ENCODE results near the gene DHCR24. TPM values are rescaled to one million over a fixed set of nuclear protein-coding genes. Genes with fewer than 3 reads are reported as not detected.

Gene DHCR24
- total RNA-seq, 1 experiment from 2014 or later: 369 TPM

- no peaks in the 10 kb centered on the region for H4K20me1 ChIP-seq (ENCODE audit: insufficient read depth)
- H3K36me3 ChIP-seq (ENCODE audit: low read depth): peaks cover 30% of the 10 kb centered on the region; the same call in 1 of the 2 replicates
- no peak for TF ChIP-seq EZH2 (IDR thresholded peaks at IDR 0.05; ENCODE audit: low read depth)
- TF ChIP-seq, protein P1, sequence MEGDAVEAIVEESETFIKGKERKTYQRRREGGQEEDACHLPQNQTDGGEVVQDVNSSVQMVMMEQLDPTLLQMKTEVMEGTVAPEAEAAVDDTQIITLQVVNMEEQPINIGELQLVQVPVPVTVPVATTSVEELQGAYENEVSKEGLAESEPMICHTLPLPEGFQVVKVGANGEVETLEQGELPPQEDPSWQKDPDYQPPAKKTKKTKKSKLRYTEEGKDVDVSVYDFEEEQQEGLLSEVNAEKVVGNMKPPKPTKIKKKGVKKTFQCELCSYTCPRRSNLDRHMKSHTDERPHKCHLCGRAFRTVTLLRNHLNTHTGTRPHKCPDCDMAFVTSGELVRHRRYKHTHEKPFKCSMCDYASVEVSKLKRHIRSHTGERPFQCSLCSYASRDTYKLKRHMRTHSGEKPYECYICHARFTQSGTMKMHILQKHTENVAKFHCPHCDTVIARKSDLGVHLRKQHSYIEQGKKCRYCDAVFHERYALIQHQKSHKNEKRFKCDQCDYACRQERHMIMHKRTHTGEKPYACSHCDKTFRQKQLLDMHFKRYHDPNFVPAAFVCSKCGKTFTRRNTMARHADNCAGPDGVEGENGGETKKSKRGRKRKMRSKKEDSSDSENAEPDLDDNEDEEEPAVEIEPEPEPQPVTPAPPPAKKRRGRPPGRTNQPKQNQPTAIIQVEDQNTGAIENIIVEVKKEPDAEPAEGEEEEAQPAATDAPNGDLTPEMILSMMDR (conservative IDR thresholded peaks at IDR 0.05): no peak
- H3K4me2 ChIP-seq: no peak overlapping the region
- ChIA-PET POLR2A (ENCODE audit: unreplicated experiment) (no interaction called here), CTCF (no interaction called here)
- no peaks in the 10 kb centered on the region for H3K9me3 ChIP-seq (ENCODE audit: insufficient read depth, low read depth)
- no peaks in the 10 kb centered on the region for H3K27me3 ChIP-seq (ENCODE audit: insufficient read depth, low read depth)
- H3K4me1 ChIP-seq (replicated peaks; ENCODE audit: insufficient read depth): no peaks in the 10 kb centered on the region
- no peak overlapping the region for H3K4me3 ChIP-seq
- no peaks in the 10 kb centered on the region for H3K79me2 ChIP-seq (ENCODE audit: low read depth)
- BruUV-seq (replicated peaks): no TSS peak
- no peak overlapping the region for H3K27ac ChIP-seq
- H3F3A ChIP-seq (ENCODE audit: insufficient read depth, low read depth): peaks cover 22% of the 10 kb centered on the region; the same call in 1 of the 2 replicates
- no peaks in the 10 kb centered on the region for H3K9me2 ChIP-seq (ENCODE audit: insufficient read depth)
- H2AFZ ChIP-seq: no peak overlapping the region
- no peak for DNase-seq
- intact Hi-C loops (cut with micrococcal nuclease; ENCODE audit: unreplicated experiment): no loop called here
These were observed 40.2 kb downstream of the DHCR24 start for GRCh38 chr1:54846716-54847284.

GRCh38 chr1:54846301-54846700 is 40.7 kb downstream of the DHCR24 start:
- POLR2A ChIA-PET (ENCODE audit: unreplicated experiment): no interaction called here
- Histone ChIP-seq H3F3A (ENCODE audit: insufficient read depth, low read depth) (peaks cover 22% of the 10 kb centered on the region; the same call in 1 of the 2 replicates), H3K4me2 (no peak overlapping the region), H3K36me3 (ENCODE audit: low read depth) (peaks cover 26% of the 10 kb centered on the region; the same call in 1 of the 2 replicates), H3K9me3 (ENCODE audit: insufficient read depth, low read depth) (no peaks in the 10 kb centered on the region), H3K27me3 (ENCODE audit: insufficient read depth, low read depth) (no peaks in the 10 kb centered on the region), H3K4me3 (no peak overlapping the region), H2AFZ (no peak overlapping the region), H3K27ac (no peak overlapping the region), H3K79me2 (ENCODE audit: low read depth) (no peaks in the 10 kb centered on the region), H3K4me1 (replicated peaks; ENCODE audit: insufficient read depth) (no peaks in the 10 kb centered on the region), H4K20me1 (ENCODE audit: insufficient read depth) (no peaks in the 10 kb centered on the region), H3K9me2 (ENCODE audit: insufficient read depth) (no peaks in the 10 kb centered on the region)
- DNase-seq: no peak
- intact Hi-C loops (cut with micrococcal nuclease; ENCODE audit: unreplicated experiment): no loop called here
- BruUV-seq (replicated peaks): no TSS peak
- TF ChIP-seq, protein P1 (conservative IDR thresholded peaks at IDR 0.05): no peak
- TF ChIP-seq EZH2 (IDR thresholded peaks at IDR 0.05; ENCODE audit: low read depth): no peak
- CTCF ChIA-PET: no interaction called here

DNA sequence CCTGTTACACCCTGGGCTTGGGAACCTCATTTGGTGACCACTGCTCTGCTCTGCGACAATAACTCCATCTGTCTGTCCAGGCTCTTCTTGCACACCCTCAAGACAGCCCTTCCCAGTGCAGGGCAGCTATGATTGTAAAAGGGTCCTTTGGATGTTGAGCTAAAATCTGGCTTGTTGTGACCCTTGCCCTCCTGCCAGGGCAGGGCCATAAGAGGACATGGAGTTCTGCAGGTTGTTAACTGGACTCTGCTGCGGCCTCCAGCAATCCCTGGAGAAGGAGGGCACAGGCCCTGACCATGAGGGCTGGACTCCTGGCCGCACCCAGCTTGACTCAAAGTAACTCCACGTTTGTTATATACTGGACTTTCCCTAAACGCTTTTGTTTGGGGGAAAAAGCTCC is 41.2 kb downstream of the DHCR24 start:
- BruUV-seq (replicated peaks): TSS peak; percentile 0
- Histone ChIP-seq H3K4me2 (no peak overlapping the region), H3K36me3 (ENCODE audit: low read depth) (peaks cover 24% of the 10 kb centered on the region; the same call in 1 of the 2 replicates), H4K20me1 (ENCODE audit: insufficient read depth) (no peaks in the 10 kb centered on the region), H3K27me3 (ENCODE audit: insufficient read depth, low read depth) (no peaks in the 10 kb centered on the region), H3K9me3 (ENCODE audit: insufficient read depth, low read depth) (no peaks in the 10 kb centered on the region), H3K79me2 (ENCODE audit: low read depth) (no peaks in the 10 kb centered on the region), H3K4me1 (replicated peaks; ENCODE audit: insufficient read depth) (no peaks in the 10 kb centered on the region), H3F3A (ENCODE audit: insufficient read depth, low read depth) (peaks cover 22% of the 10 kb centered on the region; the same call in 1 of the 2 replicates), H2AFZ (no peak overlapping the region), H3K9me2 (ENCODE audit: insufficient read depth) (no peaks in the 10 kb centered on the region), H3K4me3 (no peak overlapping the region), H3K27ac (no peak overlapping the region)
- TF ChIP-seq EZH2 (IDR thresholded peaks at IDR 0.05; ENCODE audit: low read depth): no peak
- TF ChIP-seq, protein P1 (conservative IDR thresholded peaks at IDR 0.05): no peak
- CTCF ChIA-PET: no interaction called here
- POLR2A ChIA-PET (ENCODE audit: unreplicated experiment): interaction anchor here (0.6 kb wide), 1 partner anchor 41 kb away, joined by 6 read pairs; no protein-coding TSS in a partner anchor
- intact Hi-C loops (cut with micrococcal nuclease; ENCODE audit: unreplicated experiment): no loop called here
- no peak for DNase-seq

Measured in PC-9 (cell line).